Liver (tissue), 9 donors: ENCODE measurements around the gene SKOR1. TPM values are rescaled to one million over a fixed set of nuclear protein-coding genes. Genes with fewer than 3 reads are reported as not detected.

Source experiments
- DNase-seq: peaks from one replicate; pipeline ENCODE4 v3.0.0-alpha.2; 2017; ENCODE audit warnings: low spot score
- H3K27ac ChIP-seq, 2 donors: one replicate each; pipeline ENCODE4 v1.7.0; 2013; ENCODE audit warnings: inconsistent platforms in 2 of 2, low read length in 2 of 2, control low read depth in 1 of 2, low read depth in 1 of 2, mild to moderate bottlenecking in 1 of 2
- H3K27me3 ChIP-seq, 4 donors: one replicate each; pipeline versions ENCODE4 v1.6.1 to v1.7.0; 2013; ENCODE audit warnings: low read length in 3 of 4, inconsistent platforms in 1 of 4, mild to moderate bottlenecking in 1 of 4, moderate library complexity in 1 of 4; ENCODE audit not compliant: control insufficient read depth in 4 of 4, insufficient read depth in 4 of 4
- H3K36me3 ChIP-seq, 4 donors: one replicate each; pipeline versions ENCODE4 v1.6.1 to v1.7.0; 2013; ENCODE audit warnings: low read length in 3 of 4, mild to moderate bottlenecking in 3 of 4, low read depth in 1 of 4, moderate library complexity in 1 of 4; ENCODE audit not compliant: control insufficient read depth in 4 of 4, insufficient read depth in 3 of 4
- H3K4me1 ChIP-seq, 4 donors: one replicate each; pipeline versions ENCODE4 v1.6.1 to v1.7.0; 2013; ENCODE audit warnings: low read length in 3 of 4, mild to moderate bottlenecking in 3 of 4, moderate library complexity in 1 of 4; ENCODE audit not compliant: control insufficient read depth in 4 of 4, insufficient read depth in 4 of 4
- H3K4me3 ChIP-seq, 3 donors: one replicate each; pipeline versions ENCODE4 v1.6.1 to v1.7.0; 2013; ENCODE audit warnings: low read length in 3 of 3, control low read depth in 1 of 3, low read depth in 1 of 3, mild to moderate bottlenecking in 1 of 3
- H3K9ac ChIP-seq, 2 donors: one replicate each; pipeline ENCODE4 v1.7.0; 2013; ENCODE audit warnings: low read length in 2 of 2, mild to moderate bottlenecking in 2 of 2, moderate library complexity in 2 of 2, control low read depth in 1 of 2, low read depth in 1 of 2
- H3K9me3 ChIP-seq, 4 donors: one replicate each; pipeline versions ENCODE4 v1.6.1 to v1.7.0; 2013; ENCODE audit warnings: low read length in 3 of 4; ENCODE audit not compliant: control insufficient read depth in 4 of 4
- ATF3 ChIP-seq: IDR thresholded peaks from 2 replicates; pipeline ENCODE4 v1.6.1; 2016; ENCODE audit warnings: antibody characterized with exemption
- EGR1 ChIP-seq, 2 donors: IDR thresholded peaks; 2 replicates each; pipeline ENCODE4 v1.6.1; 2016 to 2018; ENCODE audit warnings: antibody characterized with exemption in 2 of 2, low read depth in 2 of 2
- FOXA1 ChIP-seq: IDR thresholded peaks from 2 replicates; pipeline ENCODE4 v1.6.1; 2016; ENCODE audit warnings: antibody characterized with exemption
- FOXA2 ChIP-seq: IDR thresholded peaks from 2 replicates; pipeline ENCODE4 v1.6.1; 2016; ENCODE audit warnings: antibody characterized with exemption
- GABPA ChIP-seq, 2 donors: IDR thresholded peaks in 1 of 2; conservative IDR thresholded peaks in 1 of 2; 2 replicates each; pipeline ENCODE4 v1.6.1; 2016; ENCODE audit warnings: antibody characterized with exemption in 2 of 2, mild to moderate bottlenecking in 1 of 2, moderate library complexity in 1 of 2
- HNF4A ChIP-seq, 2 donors: conservative IDR thresholded peaks; 2 replicates each; pipeline ENCODE4 v1.6.1; 2016; ENCODE audit warnings: antibody characterized with exemption in 2 of 2, mild to moderate bottlenecking in 2 of 2
- HNF4G ChIP-seq: IDR thresholded peaks from 2 replicates; pipeline ENCODE4 v1.6.1; 2016; ENCODE audit warnings: antibody characterized with exemption
- JUND ChIP-seq, 2 donors: IDR thresholded peaks; 2 replicates each; pipeline ENCODE4 v1.6.1; 2016; ENCODE audit warnings: antibody characterized with exemption in 2 of 2
- NR2F2 ChIP-seq: IDR thresholded peaks from 2 replicates; pipeline ENCODE4 v1.6.1; 2016; ENCODE audit warnings: antibody characterized with exemption
- RAD21 ChIP-seq, 2 donors: IDR thresholded peaks; 2 replicates each; pipeline ENCODE4 v1.6.1; 2016; ENCODE audit warnings: antibody characterized with exemption in 2 of 2, mild to moderate bottlenecking in 2 of 2
- RXRA ChIP-seq, 2 donors: IDR thresholded peaks; 2 replicates each; pipeline ENCODE4 v1.6.1; 2017 to 2018; ENCODE audit warnings: antibody characterized with exemption in 2 of 2, mild to moderate bottlenecking in 1 of 2
- SP1 ChIP-seq: IDR thresholded peaks from 2 replicates; pipeline ENCODE4 v1.6.1; 2018; ENCODE audit warnings: antibody characterized with exemption, mild to moderate bottlenecking
- TAF1 ChIP-seq: conservative IDR thresholded peaks from 2 replicates; pipeline ENCODE4 v1.6.1; 2016; ENCODE audit warnings: antibody characterized with exemption, mild to moderate bottlenecking
- YY1 ChIP-seq: IDR thresholded peaks from 2 replicates; pipeline ENCODE4 v1.6.1; 2016; ENCODE audit warnings: antibody characterized with exemption, mild to moderate bottlenecking
- WGBS: extraction: QIAGEN DNeasy Blood & Tissue Kit; methylation state at CpG from one replicate; pipeline ENCODE4 v1.1.7; 2013; 5-methylcytosine and 5-hydroxymethylcytosine counted together
- polyA plus RNA-seq, 2 donors: library from polyadenylated mRNA; stranded (reverse) in 1 of 2; unstranded in 1 of 2; fragments of 200-250 nt in 1 of 2; fragments of >200 nt in 1 of 2; fragmentation: Nextera tagmentation in 1 of 2; extraction: Ambion mirVana in 1 of 2; gene quantifications; one replicate each; pipeline versions ENCODE4 v1.2.1 to v1.2.3, GENCODE V29; 2013 to 2015
- total RNA-seq, 2 donors: library from RNA; depleted of rRNA; stranded (reverse); fragments of >200 nt; gene quantifications; one replicate each; pipeline ENCODE4 v1.2.3, GENCODE V29; 2014
- TF ChIP-seq, protein P1 (sequence below): IDR thresholded peaks from 2 replicates; pipeline ENCODE4 v1.6.1; 2016; ENCODE audit warnings: antibody characterized with exemption, mild to moderate bottlenecking
- TF ChIP-seq, protein P2 (sequence below): IDR thresholded peaks from 2 replicates; pipeline ENCODE4 v1.6.1; 2016; ENCODE audit warnings: antibody characterized with exemption
- TF ChIP-seq, protein P3 (sequence below): fragments of 150-350 bp; IDR thresholded peaks from 2 replicates; pipeline ENCODE4 v1.5.1; 2017; ENCODE audit warnings: improper control_type of control experiment, low read depth, low read length; ENCODE audit not compliant: missing input control
- TF ChIP-seq, protein P4 (sequence below): IDR thresholded peaks from 2 replicates; pipeline ENCODE4 v1.6.1; 2016; ENCODE audit warnings: antibody characterized with exemption
- donor health status: healthy.
- donor health status: healthy.
- donor health status: healthy.
- donor health status: healthy.
- donor health status: healthy.

SKOR1 gene
- total and polyA plus RNA-seq, 4 donors, result 0.02 to 0.17 (median 0.05) TPM; not detected in 1

GRCh38 chr15:67805666-67806516 lies 19.4 kb upstream of the SKOR1 start:
- Histone ChIP-seq H3K4me1 (no peaks in the 10 kb centered on the region), H3K27ac (no peak overlapping the region), H3K4me3 (no peak overlapping the region), H3K27me3 (no peaks in the 10 kb centered on the region), H3K9me3 (no peaks in the 10 kb centered on the region), H3K9ac (no peak overlapping the region), H3K36me3 (peaks cover 0 to 8% (median 2%) of the 10 kb centered on the region in 4 donors)
- 93% methylated on average over 16 of the region's 16 CpGs for WGBS
- DNase-seq, result no peak
- TF ChIP-seq EGR1 (IDR thresholded peaks at IDR 0.05; ENCODE audit: low read depth in 2 of 2), result no peak
- TF ChIP-seq ATF3, result no peak
- no peak for TF ChIP-seq RAD21 (IDR thresholded peaks at IDR 0.05)
- no peak for TF ChIP-seq HNF4A (conservative IDR thresholded peaks at IDR 0.05)
- no peak for TF ChIP-seq NR2F2
- TF ChIP-seq, protein P1, sequence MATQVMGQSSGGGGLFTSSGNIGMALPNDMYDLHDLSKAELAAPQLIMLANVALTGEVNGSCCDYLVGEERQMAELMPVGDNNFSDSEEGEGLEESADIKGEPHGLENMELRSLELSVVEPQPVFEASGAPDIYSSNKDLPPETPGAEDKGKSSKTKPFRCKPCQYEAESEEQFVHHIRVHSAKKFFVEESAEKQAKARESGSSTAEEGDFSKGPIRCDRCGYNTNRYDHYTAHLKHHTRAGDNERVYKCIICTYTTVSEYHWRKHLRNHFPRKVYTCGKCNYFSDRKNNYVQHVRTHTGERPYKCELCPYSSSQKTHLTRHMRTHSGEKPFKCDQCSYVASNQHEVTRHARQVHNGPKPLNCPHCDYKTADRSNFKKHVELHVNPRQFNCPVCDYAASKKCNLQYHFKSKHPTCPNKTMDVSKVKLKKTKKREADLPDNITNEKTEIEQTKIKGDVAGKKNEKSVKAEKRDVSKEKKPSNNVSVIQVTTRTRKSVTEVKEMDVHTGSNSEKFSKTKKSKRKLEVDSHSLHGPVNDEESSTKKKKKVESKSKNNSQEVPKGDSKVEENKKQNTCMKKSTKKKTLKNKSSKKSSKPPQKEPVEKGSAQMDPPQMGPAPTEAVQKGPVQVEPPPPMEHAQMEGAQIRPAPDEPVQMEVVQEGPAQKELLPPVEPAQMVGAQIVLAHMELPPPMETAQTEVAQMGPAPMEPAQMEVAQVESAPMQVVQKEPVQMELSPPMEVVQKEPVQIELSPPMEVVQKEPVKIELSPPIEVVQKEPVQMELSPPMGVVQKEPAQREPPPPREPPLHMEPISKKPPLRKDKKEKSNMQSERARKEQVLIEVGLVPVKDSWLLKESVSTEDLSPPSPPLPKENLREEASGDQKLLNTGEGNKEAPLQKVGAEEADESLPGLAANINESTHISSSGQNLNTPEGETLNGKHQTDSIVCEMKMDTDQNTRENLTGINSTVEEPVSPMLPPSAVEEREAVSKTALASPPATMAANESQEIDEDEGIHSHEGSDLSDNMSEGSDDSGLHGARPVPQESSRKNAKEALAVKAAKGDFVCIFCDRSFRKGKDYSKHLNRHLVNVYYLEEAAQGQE, result no peak
- no peak for TF ChIP-seq RXRA (IDR thresholded peaks at IDR 0.05)
- TF ChIP-seq TAF1, result no peak
- TF ChIP-seq, protein P2, sequence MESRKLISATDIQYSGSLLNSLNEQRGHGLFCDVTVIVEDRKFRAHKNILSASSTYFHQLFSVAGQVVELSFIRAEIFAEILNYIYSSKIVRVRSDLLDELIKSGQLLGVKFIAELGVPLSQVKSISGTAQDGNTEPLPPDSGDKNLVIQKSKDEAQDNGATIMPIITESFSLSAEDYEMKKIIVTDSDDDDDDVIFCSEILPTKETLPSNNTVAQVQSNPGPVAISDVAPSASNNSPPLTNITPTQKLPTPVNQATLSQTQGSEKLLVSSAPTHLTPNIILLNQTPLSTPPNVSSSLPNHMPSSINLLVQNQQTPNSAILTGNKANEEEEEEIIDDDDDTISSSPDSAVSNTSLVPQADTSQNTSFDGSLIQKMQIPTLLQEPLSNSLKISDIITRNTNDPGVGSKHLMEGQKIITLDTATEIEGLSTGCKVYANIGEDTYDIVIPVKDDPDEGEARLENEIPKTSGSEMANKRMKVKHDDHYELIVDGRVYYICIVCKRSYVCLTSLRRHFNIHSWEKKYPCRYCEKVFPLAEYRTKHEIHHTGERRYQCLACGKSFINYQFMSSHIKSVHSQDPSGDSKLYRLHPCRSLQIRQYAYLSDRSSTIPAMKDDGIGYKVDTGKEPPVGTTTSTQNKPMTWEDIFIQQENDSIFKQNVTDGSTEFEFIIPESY, result no peak
- no peak for TF ChIP-seq FOXA2
- no peak for TF ChIP-seq SP1
- TF ChIP-seq JUND (IDR thresholded peaks at IDR 0.05), result no peak
- TF ChIP-seq YY1, result no peak
- TF ChIP-seq, protein P3, sequence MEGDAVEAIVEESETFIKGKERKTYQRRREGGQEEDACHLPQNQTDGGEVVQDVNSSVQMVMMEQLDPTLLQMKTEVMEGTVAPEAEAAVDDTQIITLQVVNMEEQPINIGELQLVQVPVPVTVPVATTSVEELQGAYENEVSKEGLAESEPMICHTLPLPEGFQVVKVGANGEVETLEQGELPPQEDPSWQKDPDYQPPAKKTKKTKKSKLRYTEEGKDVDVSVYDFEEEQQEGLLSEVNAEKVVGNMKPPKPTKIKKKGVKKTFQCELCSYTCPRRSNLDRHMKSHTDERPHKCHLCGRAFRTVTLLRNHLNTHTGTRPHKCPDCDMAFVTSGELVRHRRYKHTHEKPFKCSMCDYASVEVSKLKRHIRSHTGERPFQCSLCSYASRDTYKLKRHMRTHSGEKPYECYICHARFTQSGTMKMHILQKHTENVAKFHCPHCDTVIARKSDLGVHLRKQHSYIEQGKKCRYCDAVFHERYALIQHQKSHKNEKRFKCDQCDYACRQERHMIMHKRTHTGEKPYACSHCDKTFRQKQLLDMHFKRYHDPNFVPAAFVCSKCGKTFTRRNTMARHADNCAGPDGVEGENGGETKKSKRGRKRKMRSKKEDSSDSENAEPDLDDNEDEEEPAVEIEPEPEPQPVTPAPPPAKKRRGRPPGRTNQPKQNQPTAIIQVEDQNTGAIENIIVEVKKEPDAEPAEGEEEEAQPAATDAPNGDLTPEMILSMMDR, result no peak
- no peak for TF ChIP-seq GABPA (IDR thresholded peaks at IDR 0.05 in 1 of 2, conservative IDR thresholded peaks at IDR 0.05 in 1 of 2)
- TF ChIP-seq HNF4G, result no peak
- TF ChIP-seq, protein P4, sequence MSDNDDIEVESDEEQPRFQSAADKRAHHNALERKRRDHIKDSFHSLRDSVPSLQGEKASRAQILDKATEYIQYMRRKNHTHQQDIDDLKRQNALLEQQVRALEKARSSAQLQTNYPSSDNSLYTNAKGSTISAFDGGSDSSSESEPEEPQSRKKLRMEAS, result no peak
- TF ChIP-seq FOXA1, result no peak
